Measurements from ENCODE around the gene RAMP1.

Gene RAMP1

DNA sequence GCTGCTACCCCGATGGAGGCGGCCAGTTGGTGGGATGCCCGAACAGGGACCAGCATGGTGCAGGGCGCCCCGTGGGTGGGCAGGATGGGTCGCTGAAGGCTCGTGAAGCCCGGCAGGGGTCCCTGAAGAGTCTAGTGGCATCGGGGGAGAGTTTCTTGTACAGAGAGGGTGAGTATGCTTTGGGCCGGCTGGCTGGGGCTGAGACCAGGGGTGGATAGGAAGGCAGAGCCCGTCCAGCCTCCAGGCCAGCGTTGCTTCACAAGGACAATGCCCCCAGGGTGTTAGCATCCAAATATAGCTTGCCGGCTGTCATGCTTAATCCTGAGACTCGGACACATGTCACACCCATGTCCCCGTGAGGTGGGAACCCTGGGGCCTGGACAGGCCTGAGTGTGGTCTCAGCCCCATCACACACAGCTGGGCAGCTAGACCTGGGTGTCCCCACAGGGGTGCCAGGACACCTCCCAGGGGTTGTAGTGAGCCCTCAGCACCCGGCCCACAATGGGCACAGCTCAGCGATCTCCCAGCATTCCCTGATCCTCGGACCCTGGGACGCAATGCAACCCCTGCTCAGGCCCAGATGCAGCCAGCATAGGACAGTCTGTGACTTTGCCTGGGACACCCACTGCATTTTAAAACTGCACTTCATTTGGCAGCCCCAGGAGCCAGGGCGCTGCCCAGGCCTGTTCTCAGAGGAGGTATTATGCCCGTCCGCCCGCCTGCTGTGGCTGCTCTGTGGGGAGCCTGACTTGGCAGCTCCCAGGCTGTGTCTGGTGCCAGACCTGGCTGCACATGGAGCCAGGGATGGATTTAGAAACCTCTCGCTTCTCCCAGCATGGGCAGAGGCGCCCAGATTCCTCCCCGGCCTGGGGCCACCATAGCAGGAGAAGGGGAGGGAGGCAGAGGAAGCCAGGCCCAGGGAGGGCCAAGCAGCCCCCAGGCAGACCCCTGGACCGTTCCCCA is 36.4 kb downstream of the RAMP1 start:
- no peak overlapping the region for H3K4me3 ChIP-seq (ENCODE audit: low read depth, low read length)
- TF ChIP-seq POLR2A (IDR thresholded peaks at IDR 0.05; ENCODE audit: extremely low read depth, insufficient read length), result no peak
- TF ChIP-seq MYC (IDR thresholded peaks at IDR 0.05; ENCODE audit: low read depth, low read length), result no peak
- no peak for TF ChIP-seq MAX (IDR thresholded peaks at IDR 0.05; ENCODE audit: low read depth, low read length)
- TF ChIP-seq, protein P1, sequence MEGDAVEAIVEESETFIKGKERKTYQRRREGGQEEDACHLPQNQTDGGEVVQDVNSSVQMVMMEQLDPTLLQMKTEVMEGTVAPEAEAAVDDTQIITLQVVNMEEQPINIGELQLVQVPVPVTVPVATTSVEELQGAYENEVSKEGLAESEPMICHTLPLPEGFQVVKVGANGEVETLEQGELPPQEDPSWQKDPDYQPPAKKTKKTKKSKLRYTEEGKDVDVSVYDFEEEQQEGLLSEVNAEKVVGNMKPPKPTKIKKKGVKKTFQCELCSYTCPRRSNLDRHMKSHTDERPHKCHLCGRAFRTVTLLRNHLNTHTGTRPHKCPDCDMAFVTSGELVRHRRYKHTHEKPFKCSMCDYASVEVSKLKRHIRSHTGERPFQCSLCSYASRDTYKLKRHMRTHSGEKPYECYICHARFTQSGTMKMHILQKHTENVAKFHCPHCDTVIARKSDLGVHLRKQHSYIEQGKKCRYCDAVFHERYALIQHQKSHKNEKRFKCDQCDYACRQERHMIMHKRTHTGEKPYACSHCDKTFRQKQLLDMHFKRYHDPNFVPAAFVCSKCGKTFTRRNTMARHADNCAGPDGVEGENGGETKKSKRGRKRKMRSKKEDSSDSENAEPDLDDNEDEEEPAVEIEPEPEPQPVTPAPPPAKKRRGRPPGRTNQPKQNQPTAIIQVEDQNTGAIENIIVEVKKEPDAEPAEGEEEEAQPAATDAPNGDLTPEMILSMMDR (IDR thresholded peaks at IDR 0.05; ENCODE audit: low read depth, low read length), result no peak
- no peak for DNase-seq (ENCODE audit: low read depth)

DNA sequence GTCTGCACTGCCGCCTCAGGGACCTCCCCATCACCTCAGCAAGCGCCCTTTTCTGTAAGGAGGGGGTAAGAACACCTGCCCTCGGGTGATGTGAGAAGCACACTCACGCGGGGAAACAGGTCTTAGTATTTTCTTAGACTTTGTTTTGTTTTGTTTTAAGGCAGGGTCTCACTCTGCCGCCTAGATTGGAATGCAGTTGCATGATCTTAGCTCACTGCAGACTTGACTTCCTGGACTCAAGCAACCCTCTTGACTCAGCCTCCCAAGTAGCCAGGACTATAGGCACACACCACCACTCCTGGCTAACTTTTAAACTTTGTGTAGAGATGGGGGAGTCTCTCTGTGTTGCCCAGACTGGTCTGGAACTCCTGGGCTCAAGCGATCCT is 37.1 kb downstream of the RAMP1 start:
- DNase-seq (ENCODE audit: low read depth), result no peak
- TF ChIP-seq POLR2A (IDR thresholded peaks at IDR 0.05; ENCODE audit: extremely low read depth, insufficient read length) (no peak), MAX (IDR thresholded peaks at IDR 0.05; ENCODE audit: low read depth, low read length) (no peak), MYC (IDR thresholded peaks at IDR 0.05; ENCODE audit: low read depth, low read length) (no peak)
- TF ChIP-seq, protein P1 (IDR thresholded peaks at IDR 0.05; ENCODE audit: low read depth, low read length), result no peak
- H3K4me3 ChIP-seq (ENCODE audit: low read depth, low read length), result no peak overlapping the region

DNA sequence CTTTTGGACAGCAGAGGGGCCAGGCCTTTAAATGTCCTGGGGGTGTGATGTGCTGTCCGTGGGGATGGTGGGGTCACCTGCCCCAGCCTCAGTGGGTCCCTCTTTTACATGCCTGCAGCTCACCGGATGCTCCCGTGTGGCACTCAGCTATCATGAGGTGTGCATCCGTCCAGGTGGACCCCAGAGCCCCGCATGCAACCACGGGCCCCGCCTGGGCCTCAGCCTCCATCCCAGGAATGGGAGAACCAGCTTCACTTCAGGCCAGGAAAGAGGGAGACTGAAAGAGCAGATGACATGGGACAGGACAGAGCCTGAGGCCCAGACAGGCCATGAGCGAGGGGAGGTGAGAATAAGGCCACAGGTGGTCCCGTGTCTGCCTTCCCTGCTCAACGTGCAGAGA is 37.5 kb downstream of the RAMP1 start:
- no peak for DNase-seq (ENCODE audit: low read depth)
- TF ChIP-seq POLR2A (IDR thresholded peaks at IDR 0.05; ENCODE audit: extremely low read depth, insufficient read length) (no peak), MAX (IDR thresholded peaks at IDR 0.05; ENCODE audit: low read depth, low read length) (no peak), MYC (IDR thresholded peaks at IDR 0.05; ENCODE audit: low read depth, low read length) (no peak)
- TF ChIP-seq, protein P1 (IDR thresholded peaks at IDR 0.05; ENCODE audit: low read depth, low read length), result no peak

GRCh38 chr2:237898057-237898414 is 38.6 kb downstream of the RAMP1 start:
- DNase-seq (ENCODE audit: low read depth), result no peak
- TF ChIP-seq, protein P1 (IDR thresholded peaks at IDR 0.05; ENCODE audit: low read depth, low read length), result no peak
- TF ChIP-seq MYC (IDR thresholded peaks at IDR 0.05; ENCODE audit: low read depth, low read length) (no peak), MAX (IDR thresholded peaks at IDR 0.05; ENCODE audit: low read depth, low read length) (no peak)
- no peak overlapping the region for H3K4me3 ChIP-seq (ENCODE audit: low read depth, low read length)

More for the DNA sequence above, 37.5 kb downstream of the RAMP1 start:
- no peak overlapping the region for H3K4me3 ChIP-seq (ENCODE audit: low read depth, low read length)

GRCh38 chr2:237900891-237901831 is 41.7 kb downstream of the RAMP1 start:
- H3K4me3 ChIP-seq (ENCODE audit: low read depth, low read length), result no peak overlapping the region
- no peak for DNase-seq (ENCODE audit: low read depth)
- TF ChIP-seq, protein P1 (IDR thresholded peaks at IDR 0.05; ENCODE audit: low read depth, low read length), result no peak
- no peak for TF ChIP-seq MYC (IDR thresholded peaks at IDR 0.05; ENCODE audit: low read depth, low read length)

Data from NB4 (cell line).